GM12878 (cell line): ENCODE data around the gene CFAP52. TPM values are rescaled to one million over a fixed set of nuclear protein-coding genes. Genes with fewer than 3 reads are reported as not detected.

Experiments
- ATAC-seq: fragments of 200-7000 bp; cut with Tn5 transposase; 3 replicates; pipeline ENCODE4 v1.9.1; 2020; ENCODE audit warnings: mild to moderate bottlenecking, moderate library complexity
- BruUV-seq: library from RNA; stranded (reverse); fragments of 400-500 nt; replicated peaks from 2 replicates; lab custom pipeline; 2021; lab: Mats Ljungman, UMichigan
- CTCF ChIA-PET: fragments of 300-600 bp; sonication (Branson Sonifier 250); formaldehyde crosslinking; extraction: SDS; loops from one replicate; lab custom pipeline; 2021; ENCODE audit warnings: inconsistent platforms; lab: Yijun Ruan, JAX
- POLR2A ChIA-PET: fragments of 350-600 bp; formaldehyde crosslinking; extraction: SDS; loops from one replicate; lab custom pipeline; 2021; ENCODE audit warnings: inconsistent platforms; lab: Charles Lee
- RAD21 ChIA-PET: fragments of 300-600 bp; sonication (Branson Sonifier 250); formaldehyde crosslinking; loops from one replicate; lab custom pipeline; 2023; ENCODE audit warnings: antibody characterized with exemption; ENCODE audit not compliant: unreplicated experiment; lab: Charles Lee
- SMC1A ChIA-PET: fragments of 300-600 bp; sonication (Branson Sonifier 250); formaldehyde crosslinking; loops from one replicate; lab custom pipeline; 2023; ENCODE audit not compliant: unreplicated experiment, uncharacterized antibody; lab: Charles Lee
- DNase-seq: peaks from one replicate; pipeline ENCODE4 v3.0.0-alpha.2; 2011; ENCODE audit warnings: low read depth, low spot score
- FAIRE-seq: peaks from 3 replicates; lab custom pipeline; 2011; peaks lifted over from hg19 to GRCh38; lab: Jason Lieb, UNC
- H2AFZ ChIP-seq: 2 replicates; pipeline ENCODE4 v1.6.0; 2011; ENCODE audit warnings: low read depth, low read length, control low read depth; ENCODE audit not compliant: control insufficient read depth
- H3K27ac ChIP-seq: 2 replicates; pipeline ENCODE4 v1.5.1; 2011; ENCODE audit warnings: control low read depth; ENCODE audit not compliant: control insufficient read depth, insufficient read depth
- H3K27me3 ChIP-seq, 2 experiments: replicated peaks in 1 of 2; 2 replicates each; pipeline versions ENCODE4 v1.6.0 to v1.6.1; 2011; ENCODE audit warnings: low read length in 1 of 2; ENCODE audit not compliant: control insufficient read depth in 2 of 2, insufficient read depth in 2 of 2
- H3K36me3 ChIP-seq, 2 experiments: 2 replicates each; pipeline ENCODE4 v1.5.1; 2011; ENCODE audit warnings: low read length in 1 of 2; ENCODE audit not compliant: control insufficient read depth in 2 of 2, insufficient read depth in 2 of 2
- H3K4me1 ChIP-seq: 2 replicates; pipeline ENCODE4 v1.6.1; 2011; ENCODE audit warnings: mild to moderate bottlenecking, low read length, moderate library complexity, mixed read lengths; ENCODE audit not compliant: control insufficient read depth, insufficient read depth
- H3K4me2 ChIP-seq: 2 replicates; pipeline ENCODE4 v1.6.0; 2011; ENCODE audit warnings: control low read depth; ENCODE audit not compliant: control insufficient read depth, insufficient read depth
- H3K4me3 ChIP-seq: fragments of 200-600 bp; sonication (generic); 2 replicates; pipeline ENCODE4 v1.5.1; 2016
- H3K79me2 ChIP-seq: 2 replicates; pipeline ENCODE4 v1.6.0; 2011; ENCODE audit warnings: low read length; ENCODE audit not compliant: control insufficient read depth, insufficient read depth
- H3K9ac ChIP-seq: 2 replicates; pipeline ENCODE4 v1.8.0; 2011; ENCODE audit warnings: low read length, control low read depth, mixed read lengths; ENCODE audit not compliant: control insufficient read depth, insufficient read depth
- H3K9me3 ChIP-seq: replicated peaks from 3 replicates; pipeline ENCODE4 v1.5.1; 2011; ENCODE audit warnings: mild to moderate bottlenecking, low read length; ENCODE audit not compliant: control insufficient read depth, insufficient read depth
- H4K20me1 ChIP-seq: 2 replicates; pipeline ENCODE4 v1.6.0; 2011; ENCODE audit not compliant: control insufficient read depth, insufficient read depth
- CEBPB ChIP-seq, 2 experiments: fragments of 150-350 bp in 1 of 2; IDR thresholded peaks; 2 replicates each; pipeline ENCODE4 v1.6.1; 2012 to 2014; ENCODE audit warnings: low read depth in 2 of 2, low read length in 2 of 2, borderline replicate concordance in 1 of 2, inconsistent platforms in 1 of 2
- FOS ChIP-seq: IDR thresholded peaks from 3 replicates; pipeline ENCODE4 v1.6.1; 2011; ENCODE audit warnings: borderline replicate concordance; ENCODE audit not compliant: insufficient read length; ENCODE audit errors: extremely low read depth
- PBX3 ChIP-seq: IDR thresholded peaks from 2 replicates; pipeline ENCODE4 v1.6.1; 2011; ENCODE audit warnings: mild to moderate bottlenecking, low read depth, low read length, moderate library complexity; ENCODE audit not compliant: insufficient replicate concordance
- POLR2AphosphoS2 ChIP-seq: IDR thresholded peaks from 2 replicates; pipeline ENCODE4 v1.6.1; 2011; ENCODE audit warnings: low read depth, mild to moderate bottlenecking, low read length, improper control_type of control experiment, moderate library complexity
- RFX5 ChIP-seq: IDR thresholded peaks from 2 replicates; pipeline ENCODE4 v1.6.1; 2011; ENCODE audit warnings: low read depth, low read length, improper control_type of control experiment
- SIN3A ChIP-seq: IDR thresholded peaks from 2 replicates; pipeline ENCODE4 v1.6.1; 2012; ENCODE audit warnings: low read depth, low read length, improper control_type of control experiment
- SMARCA5 ChIP-seq: fragments of 450-650 bp; IDR thresholded peaks from 2 replicates; pipeline ENCODE4 v1.6.1; 2017; ENCODE audit warnings: mild to moderate bottlenecking
- YY1 ChIP-seq: IDR thresholded peaks from 2 replicates; pipeline ENCODE4 v1.6.1; 2011; ENCODE audit warnings: low read depth, mild to moderate bottlenecking, low read length
- WGBS: methylation state at CpG from one replicate; pipeline ENCODE4 v1.1.6; 2016; ENCODE audit warnings: low lambda C conversion rate; ENCODE audit not compliant: insufficient replicate concordance, insufficient coverage; ENCODE audit errors: missing lambda C conversion rate; 5-methylcytosine and 5-hydroxymethylcytosine counted together
- in situ Hi-C: fragments of 300-500 bp; cut with MboI; formaldehyde crosslinking; loops from 9 replicates; pipeline ENCODE4 v1.14.3; 2018; ENCODE audit warnings: mixed read lengths
- intact Hi-C: fragments of 100-400 bp; cut with micrococcal nuclease; formaldehyde crosslinking; loops from one replicate; pipeline ENCODE4 v1.14.2; 2022; ENCODE audit not compliant: unreplicated experiment
- polyA plus RNA-seq, 11 experiments: library from polyadenylated mRNA; depleted of rRNA in 4 of 11; unstranded in 6 of 11; stranded (reverse) in 5 of 11; fragments of >200 nt; fragmentation: Nextera tagmentation in 4 of 11; fragmentation: Illumina TruSeq in 1 of 11; extraction: Ambion mirVana in 4 of 11; extraction: Trizol in 1 of 11; gene quantifications; 1 replicate in 1 of 11; 2 replicates in 10 of 11; pipeline versions ENCODE4 v1.2.1 to v1.2.3, GENCODE V29; 2011 to 2016; ENCODE audit warnings: inconsistent platforms in 2 of 11, missing spikeins in 2 of 11, low read depth in 1 of 11
- total RNA-seq, 4 experiments: library from RNA; depleted of rRNA in 3 of 4; stranded (reverse); fragments of >200 nt in 3 of 4; fragmentation: Illumina TruSeq in 1 of 4; extraction: Trizol in 1 of 4; gene quantifications; 2 replicates each; pipeline versions ENCODE4 v1.2.1 to v1.2.3, GENCODE V29; 2013 to 2021
- TF ChIP-seq, protein P1 (sequence below): fragments of 450-650 bp; IDR thresholded peaks from 2 replicates; pipeline ENCODE4 v1.6.1; 2018; ENCODE audit warnings: mild to moderate bottlenecking, low read depth, moderate library complexity; ENCODE audit not compliant: partially characterized antibody
- TF ChIP-seq, protein P2 (sequence below): fragments of 450-650 bp; conservative IDR thresholded peaks from 2 replicates; pipeline ENCODE4 v1.6.1; 2017; ENCODE audit warnings: mild to moderate bottlenecking, moderate library complexity
- TF ChIP-seq, protein P3 (sequence below): fragments of 150-350 bp; IDR thresholded peaks from 2 replicates; pipeline ENCODE4 v1.6.1; 2016; ENCODE audit warnings: low read depth, low read length

The CFAP52 gene
- total and polyA plus RNA-seq, 10 of the 15 experiments (the other 5 are each of a cell fraction or from before 2014, with no cell fraction given): 0.05 to 0.14 TPM; not detected in 8

DNA sequence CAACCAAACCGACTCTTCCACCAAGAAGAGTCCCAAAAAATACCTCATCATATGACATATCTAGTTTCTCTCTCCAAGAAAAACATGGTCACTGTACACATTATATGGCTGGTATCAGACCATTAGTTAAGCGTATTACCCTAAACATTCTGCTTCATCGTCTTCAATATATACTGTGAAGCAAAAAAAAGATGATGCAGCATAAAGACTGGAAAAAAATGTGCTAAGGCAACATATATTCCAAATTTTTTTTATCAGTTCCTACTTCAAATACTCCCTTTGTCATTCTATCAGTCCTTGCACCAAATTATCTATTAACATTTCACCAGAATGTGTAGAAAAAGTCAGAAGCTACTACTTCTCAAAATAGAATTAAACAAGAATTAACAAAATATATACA, 43.7 kb upstream of the CFAP52 start:
- H3K9me3 ChIP-seq: no peaks in the 10 kb centered on the region
- H3K4me1 ChIP-seq: no peaks in the 10 kb centered on the region
- no peak overlapping the region for H3K9ac ChIP-seq
- no TSS peak for BruUV-seq
- no peak overlapping the region for H3K27ac ChIP-seq
- FAIRE-seq (no peak), DNase-seq (no peak), ATAC-seq (no peak)
- POLR2A ChIA-PET: no interaction called here
- H3K27me3 ChIP-seq: no peaks in the 10 kb centered on the region
- H3K4me3 ChIP-seq: no peak overlapping the region
- H3K36me3 ChIP-seq: no peaks in the 10 kb centered on the region
- CTCF ChIA-PET: interaction anchor here (0.7 to 2.0 kb wide), 2 partner anchors 11 to 131 kb away, joined by 3 to 6 read pairs; no protein-coding TSS in a partner anchor
- SMC1A ChIA-PET: interaction anchor here (2.3 kb wide), 1 partner anchor 23 kb away, joined by 7 read pairs; no protein-coding TSS in a partner anchor
- no peaks in the 10 kb centered on the region for H4K20me1 ChIP-seq
- H2AFZ ChIP-seq: no peak overlapping the region
- in situ Hi-C loops: no loop called here
- no peaks in the 10 kb centered on the region for H3K79me2 ChIP-seq
- H3K4me2 ChIP-seq: no peak overlapping the region
- no peak for TF ChIP-seq SMARCA5
- TF ChIP-seq FOS: no peak
- TF ChIP-seq, protein P1, sequence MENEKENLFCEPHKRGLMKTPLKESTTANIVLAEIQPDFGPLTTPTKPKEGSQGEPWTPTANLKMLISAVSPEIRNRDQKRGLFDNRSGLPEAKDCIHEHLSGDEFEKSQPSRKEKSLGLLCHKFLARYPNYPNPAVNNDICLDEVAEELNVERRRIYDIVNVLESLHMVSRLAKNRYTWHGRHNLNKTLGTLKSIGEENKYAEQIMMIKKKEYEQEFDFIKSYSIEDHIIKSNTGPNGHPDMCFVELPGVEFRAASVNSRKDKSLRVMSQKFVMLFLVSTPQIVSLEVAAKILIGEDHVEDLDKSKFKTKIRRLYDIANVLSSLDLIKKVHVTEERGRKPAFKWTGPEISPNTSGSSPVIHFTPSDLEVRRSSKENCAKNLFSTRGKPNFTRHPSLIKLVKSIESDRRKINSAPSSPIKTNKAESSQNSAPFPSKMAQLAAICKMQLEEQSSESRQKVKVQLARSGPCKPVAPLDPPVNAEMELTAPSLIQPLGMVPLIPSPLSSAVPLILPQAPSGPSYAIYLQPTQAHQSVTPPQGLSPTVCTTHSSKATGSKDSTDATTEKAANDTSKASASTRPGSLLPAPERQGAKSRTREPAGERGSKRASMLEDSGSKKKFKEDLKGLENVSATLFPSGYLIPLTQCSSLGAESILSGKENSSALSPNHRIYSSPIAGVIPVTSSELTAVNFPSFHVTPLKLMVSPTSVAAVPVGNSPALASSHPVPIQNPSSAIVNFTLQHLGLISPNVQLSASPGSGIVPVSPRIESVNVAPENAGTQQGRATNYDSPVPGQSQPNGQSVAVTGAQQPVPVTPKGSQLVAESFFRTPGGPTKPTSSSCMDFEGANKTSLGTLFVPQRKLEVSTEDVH: no peak
- TF ChIP-seq, protein P2, sequence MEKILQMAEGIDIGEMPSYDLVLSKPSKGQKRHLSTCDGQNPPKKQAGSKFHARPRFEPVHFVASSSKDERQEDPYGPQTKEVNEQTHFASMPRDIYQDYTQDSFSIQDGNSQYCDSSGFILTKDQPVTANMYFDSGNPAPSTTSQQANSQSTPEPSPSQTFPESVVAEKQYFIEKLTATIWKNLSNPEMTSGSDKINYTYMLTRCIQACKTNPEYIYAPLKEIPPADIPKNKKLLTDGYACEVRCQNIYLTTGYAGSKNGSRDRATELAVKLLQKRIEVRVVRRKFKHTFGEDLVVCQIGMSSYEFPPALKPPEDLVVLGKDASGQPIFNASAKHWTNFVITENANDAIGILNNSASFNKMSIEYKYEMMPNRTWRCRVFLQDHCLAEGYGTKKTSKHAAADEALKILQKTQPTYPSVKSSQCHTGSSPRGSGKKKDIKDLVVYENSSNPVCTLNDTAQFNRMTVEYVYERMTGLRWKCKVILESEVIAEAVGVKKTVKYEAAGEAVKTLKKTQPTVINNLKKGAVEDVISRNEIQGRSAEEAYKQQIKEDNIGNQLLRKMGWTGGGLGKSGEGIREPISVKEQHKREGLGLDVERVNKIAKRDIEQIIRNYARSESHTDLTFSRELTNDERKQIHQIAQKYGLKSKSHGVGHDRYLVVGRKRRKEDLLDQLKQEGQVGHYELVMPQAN: no peak
- no peak for TF ChIP-seq CEBPB (IDR thresholded peaks at IDR 0.05; ENCODE audit: borderline replicate concordance in 1 of 2, low read depth in 2 of 2, low read length in 2 of 2)
- TF ChIP-seq POLR2AphosphoS2: no peak
- no peak for TF ChIP-seq PBX3
- no peak for TF ChIP-seq SIN3A
- TF ChIP-seq, protein P3, sequence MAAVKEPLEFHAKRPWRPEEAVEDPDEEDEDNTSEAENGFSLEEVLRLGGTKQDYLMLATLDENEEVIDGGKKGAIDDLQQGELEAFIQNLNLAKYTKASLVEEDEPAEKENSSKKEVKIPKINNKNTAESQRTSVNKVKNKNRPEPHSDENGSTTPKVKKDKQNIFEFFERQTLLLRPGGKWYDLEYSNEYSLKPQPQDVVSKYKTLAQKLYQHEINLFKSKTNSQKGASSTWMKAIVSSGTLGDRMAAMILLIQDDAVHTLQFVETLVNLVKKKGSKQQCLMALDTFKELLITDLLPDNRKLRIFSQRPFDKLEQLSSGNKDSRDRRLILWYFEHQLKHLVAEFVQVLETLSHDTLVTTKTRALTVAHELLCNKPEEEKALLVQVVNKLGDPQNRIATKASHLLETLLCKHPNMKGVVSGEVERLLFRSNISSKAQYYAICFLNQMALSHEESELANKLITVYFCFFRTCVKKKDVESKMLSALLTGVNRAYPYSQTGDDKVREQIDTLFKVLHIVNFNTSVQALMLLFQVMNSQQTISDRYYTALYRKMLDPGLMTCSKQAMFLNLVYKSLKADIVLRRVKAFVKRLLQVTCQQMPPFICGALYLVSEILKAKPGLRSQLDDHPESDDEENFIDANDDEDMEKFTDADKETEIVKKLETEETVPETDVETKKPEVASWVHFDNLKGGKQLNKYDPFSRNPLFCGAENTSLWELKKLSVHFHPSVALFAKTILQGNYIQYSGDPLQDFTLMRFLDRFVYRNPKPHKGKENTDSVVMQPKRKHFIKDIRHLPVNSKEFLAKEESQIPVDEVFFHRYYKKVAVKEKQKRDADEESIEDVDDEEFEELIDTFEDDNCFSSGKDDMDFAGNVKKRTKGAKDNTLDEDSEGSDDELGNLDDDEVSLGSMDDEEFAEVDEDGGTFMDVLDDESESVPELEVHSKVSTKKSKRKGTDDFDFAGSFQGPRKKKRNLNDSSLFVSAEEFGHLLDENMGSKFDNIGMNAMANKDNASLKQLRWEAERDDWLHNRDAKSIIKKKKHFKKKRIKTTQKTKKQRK: no peak
- no peak for TF ChIP-seq RFX5
- TF ChIP-seq YY1: no peak
- intact Hi-C loops: no loop called here
- 97% methylated on average over 3 of the region's 3 CpGs for WGBS
- RAD21 ChIA-PET: no interaction called here
